K562 (cell line): ENCODE measurements around the gene MTOR. TPM values are rescaled to one million over a fixed set of nuclear protein-coding genes. Genes with fewer than 3 reads are reported as not detected.

ENCODE experiments used
- ATAC-seq: fragments of 200-7000 bp; cut with Tn5 transposase; 3 replicates; pipeline ENCODE4 v1.9.1; 2020; ENCODE audit warnings: moderate library complexity
- BruUV-seq: library from RNA; stranded (reverse); fragments of 400-500 nt; replicated peaks from 2 replicates; lab custom pipeline; 2021; lab: Mats Ljungman, UMichigan
- CTCF ChIA-PET: fragments of 300-600 bp; formaldehyde crosslinking; extraction: SDS; loops from one replicate; lab custom pipeline; 2021; ENCODE audit warnings: low intra/inter-chr PET ratio; lab: Yijun Ruan, JAX
- POLR2A ChIA-PET: fragments of 300-600, 350-650 bp; sonication (Branson Sonifier 250); formaldehyde crosslinking; extraction: SDS; loops from one replicate; lab custom pipeline; 2021; ENCODE audit warnings: antibody characterized with exemption, inconsistent platforms; lab: Yijun Ruan, JAX
- DNase-seq, 4 experiments: peaks; one replicate each; pipeline versions ENCODE4 v3.0.0 to v3.0.0-alpha.2; 2011 to 2018; ENCODE audit warnings: low spot score in 3 of 4, mixed read lengths in 3 of 4; ENCODE audit errors: extremely low read depth in 1 of 4
- FAIRE-seq: peaks from 2 replicates; lab custom pipeline; 2011; peaks lifted over from hg19 to GRCh38; lab: Jason Lieb, UNC
- H2AFZ ChIP-seq: 2 replicates; pipeline ENCODE4 v1.6.0; 2011; ENCODE audit warnings: low read depth, low read length, control low read depth, inconsistent platforms
- H3K27ac ChIP-seq: fragments of 200-600 bp; 3 replicates; pipeline ENCODE4 v1.8.0; 2011; ENCODE audit warnings: low read depth, mild to moderate bottlenecking, control low read depth, inconsistent platforms, low read length, moderate library complexity, mixed read lengths; ENCODE audit errors: extremely low read depth
- H3K27me3 ChIP-seq, 2 experiments: fragments of 300-600 bp in 1 of 2; 2 replicates in 1 of 2; 3 replicates in 1 of 2; pipeline versions ENCODE4 v1.6.0 to v1.8.0; 2011; ENCODE audit warnings: inconsistent platforms in 2 of 2, low read length in 2 of 2, mild to moderate bottlenecking in 1 of 2, mixed read lengths in 1 of 2, moderate library complexity in 1 of 2; ENCODE audit not compliant: control insufficient read depth in 2 of 2, insufficient read depth in 2 of 2
- H3K36me3 ChIP-seq: fragments of 300-600 bp; 3 replicates; pipeline ENCODE4 v1.8.0; 2011; ENCODE audit warnings: mild to moderate bottlenecking, low read length, inconsistent platforms; ENCODE audit not compliant: control insufficient read depth, insufficient read depth
- H3K4me1 ChIP-seq, 2 experiments: fragments of 200-600 bp in 1 of 2; replicated peaks in 1 of 2; 2 replicates in 1 of 2; 3 replicates in 1 of 2; pipeline versions ENCODE4 v1.5.1 to v1.8.0; 2011; ENCODE audit warnings: inconsistent platforms in 2 of 2, low read length in 2 of 2, mild to moderate bottlenecking in 1 of 2, mixed read lengths in 1 of 2, moderate library complexity in 1 of 2; ENCODE audit not compliant: control insufficient read depth in 2 of 2, insufficient read depth in 2 of 2
- H3K4me2 ChIP-seq: 2 replicates; pipeline ENCODE4 v1.6.1; 2011; ENCODE audit warnings: low read length, control low read depth, inconsistent platforms, mixed read lengths; ENCODE audit not compliant: insufficient read depth
- H3K4me3 ChIP-seq: fragments of 200-600 bp; sonication (generic), shearing (Covaris generic); 2 replicates; pipeline ENCODE4 v1.5.1; 2016; ENCODE audit warnings: control low read depth, inconsistent platforms
- H3K79me2 ChIP-seq: fragments of 200-600 bp; 3 replicates; pipeline ENCODE4 v1.8.0; 2011; ENCODE audit warnings: low read length, inconsistent platforms; ENCODE audit not compliant: control insufficient read depth, insufficient read depth
- H3K9ac ChIP-seq, 2 experiments: 2 replicates each; pipeline versions ENCODE4 v1.6.0 to v1.6.1; 2011; ENCODE audit warnings: low read depth in 2 of 2, low read length in 2 of 2, control low read depth in 1 of 2, inconsistent platforms in 1 of 2, mild to moderate bottlenecking in 1 of 2, mixed read lengths in 1 of 2; ENCODE audit not compliant: insufficient read depth in 1 of 2
- H3K9me1 ChIP-seq: one replicate; pipeline ENCODE4 v1.6.0; 2011; ENCODE audit warnings: inconsistent platforms, mild to moderate bottlenecking, low read length, moderate library complexity; ENCODE audit not compliant: control insufficient read depth, insufficient read depth
- H3K9me3 ChIP-seq: replicated peaks from 2 replicates; pipeline ENCODE4 v1.5.1; 2011; ENCODE audit warnings: low read depth, low read length, inconsistent platforms; ENCODE audit not compliant: control insufficient read depth, insufficient read depth
- H4K20me1 ChIP-seq: replicated peaks from 2 replicates; pipeline ENCODE4 v1.6.1; 2011; ENCODE audit warnings: low read length, inconsistent platforms, mixed read lengths; ENCODE audit not compliant: control insufficient read depth, insufficient read depth
- PTTG1 ChIP-seq: fragments of 450-650 bp; IDR thresholded peaks from 2 replicates; pipeline ENCODE4 v1.6.1; 2016; ENCODE audit warnings: low read depth, mild to moderate bottlenecking, missing genetic modification characterization, missing compliant biosample characterization
- ZBTB26 ChIP-seq: fragments of 450-650 bp; formaldehyde crosslinking; IDR thresholded peaks from 2 replicates; pipeline ENCODE4 v1.4.0; 2022; ENCODE audit warnings: missing genetic modification characterization
- WGBS: fragments of 100-300 bp; shearing (Covaris generic); methylation state at CpG from one replicate; pipeline ENCODE4 v1.1.6; 2016; ENCODE audit warnings: low coverage, mixed read lengths; ENCODE audit not compliant: insufficient coverage; ENCODE audit errors: missing lambda C conversion rate; 5-methylcytosine and 5-hydroxymethylcytosine counted together
- in situ Hi-C: fragments of 300-500 bp; cut with MboI; formaldehyde crosslinking; loops from 4 replicates; pipeline ENCODE4 v1.15.0; 2018; ENCODE audit warnings: inconsistent platforms, mixed read lengths
- intact Hi-C: fragments of 100-400 bp; cut with micrococcal nuclease; formaldehyde crosslinking; loops from 2 replicates; pipeline ENCODE4 v1.14.2; 2022
- polyA plus RNA-seq, 8 experiments: library from polyadenylated mRNA; depleted of rRNA in 4 of 8; stranded (reverse) in 5 of 8; unstranded in 3 of 8; fragments of >200 nt; fragmentation: Nextera tagmentation in 2 of 8; fragmentation: Illumina TruSeq in 1 of 8; extraction: Ambion mirVana in 2 of 8; extraction: Trizol in 1 of 8; gene quantifications; 2 replicates each; pipeline versions ENCODE4 v1.2.1 to v1.2.3, GENCODE V29; 2011 to 2014; ENCODE audit warnings: inconsistent platforms in 1 of 8, missing spikeins in 1 of 8
- total RNA-seq, 7 experiments: library from RNA; depleted of rRNA in 6 of 7; stranded (reverse); fragments of >200 nt in 6 of 7; fragmentation: Illumina TruSeq in 2 of 7; extraction: Trizol in 2 of 7; gene quantifications; 2 replicates each; pipeline versions ENCODE4 v1.2.1 to v1.2.3, GENCODE V29; 2011 to 2021; ENCODE audit warnings: low replicate concordance in 1 of 7

Gene MTOR
- total and polyA plus RNA-seq, 9 of the 15 experiments (the other 6 are each of a cell fraction or from before 2014, with no cell fraction given), result 11.4 to 71.4 (median 52.2) TPM

- Histone ChIP-seq H3K4me2 (no peak overlapping the region), H3K27me3 (no peaks in the 10 kb centered on the region), H3K36me3 (peaks cover 96% of the 10 kb centered on the region), H3K9me3 (no peaks in the 10 kb centered on the region), H4K20me1 (no peaks in the 10 kb centered on the region), H3K79me2 (no peaks in the 10 kb centered on the region), H3K9ac (no peak overlapping the region), H3K4me1 (no peaks in the 10 kb centered on the region), H3K9me1 (no peaks in the 10 kb centered on the region), H3K4me3 (no peak overlapping the region), H2AFZ (no peak overlapping the region), H3K27ac (no peak overlapping the region)
- in situ Hi-C loops, result no loop called here
- POLR2A ChIA-PET, result interaction anchor here (0.6 to 1.5 kb wide), 3 partner anchors 9 to 13 kb away, joined by 3 read pairs; partner anchors contain the start of gene SRM
- no peak for FAIRE-seq
- DNase-seq, result no peak
- 74% methylated on average over 13 of the region's 13 CpGs for WGBS
- intact Hi-C loops, result no loop called here
- TF ChIP-seq ZBTB26 (no peak), PTTG1 (no peak)
- ATAC-seq, result no peak
- no TSS peak for BruUV-seq
- CTCF ChIA-PET, result no interaction called here
Observed at GRCh38 chr1:11072216-11072917, 190.0 kb downstream of the MTOR start.
